Measurements from ENCODE around the gene PKNOX2. TPM values are rescaled to one million over a fixed set of nuclear protein-coding genes. Genes with fewer than 3 reads are reported as not detected.

PKNOX2 gene
- total RNA-seq, 1 donor from 2014 or later, result 41.8 TPM

GRCh38 chr11:125297346-125297915, 132.9 kb downstream of the PKNOX2 start:
- Mint-ChIP-seq H3K4me1 (ENCODE audit: unreplicated experiment) (peaks cover 40% of the 10 kb centered on the region), H3K9me3 (ENCODE audit: unreplicated experiment) (no peaks in the 10 kb centered on the region), H3K4me3 (ENCODE audit: unreplicated experiment) (peak overlapping the region; percentile 32), H3K27ac (ENCODE audit: unreplicated experiment) (peak overlapping the region; percentile 39), H3K36me3 (ENCODE audit: low read depth, unreplicated experiment) (peaks cover 23% of the 10 kb centered on the region), H3K27me3 (ENCODE audit: unreplicated experiment) (peaks cover 6% of the 10 kb centered on the region)
- no peak for DNase-seq (ENCODE audit: low spot score)
- TF ChIP-seq CTCF (IDR thresholded peaks at IDR 0.05; ENCODE audit: unreplicated experiment), result no peak

GRCh38 chr11:125299061-125299615, 134.6 kb downstream of the PKNOX2 start:
- DNase-seq (ENCODE audit: low spot score), result no peak
- peak overlapping the region; percentile 62 for H3K27ac Mint-ChIP-seq (ENCODE audit: unreplicated experiment)
- no peaks in the 10 kb centered on the region for H3K9me3 Mint-ChIP-seq (ENCODE audit: unreplicated experiment)
- peaks cover 34% of the 10 kb centered on the region for H3K4me1 Mint-ChIP-seq (ENCODE audit: unreplicated experiment)
- no peak for TF ChIP-seq CTCF (IDR thresholded peaks at IDR 0.05; ENCODE audit: unreplicated experiment)
- peaks cover 6% of the 10 kb centered on the region for H3K27me3 Mint-ChIP-seq (ENCODE audit: unreplicated experiment)
- H3K36me3 Mint-ChIP-seq (ENCODE audit: low read depth, unreplicated experiment), result peaks cover 25% of the 10 kb centered on the region
- H3K4me3 Mint-ChIP-seq (ENCODE audit: unreplicated experiment), result no peak overlapping the region

GRCh38 chr11:125299821-125300220, 135.3 kb downstream of the PKNOX2 start:
- Mint-ChIP-seq H3K27me3 (ENCODE audit: unreplicated experiment) (peaks cover 6% of the 10 kb centered on the region), H3K4me3 (ENCODE audit: unreplicated experiment) (no peak overlapping the region), H3K4me1 (ENCODE audit: unreplicated experiment) (peaks cover 32% of the 10 kb centered on the region), H3K27ac (ENCODE audit: unreplicated experiment) (no peak overlapping the region), H3K36me3 (ENCODE audit: low read depth, unreplicated experiment) (peaks cover 23% of the 10 kb centered on the region), H3K9me3 (ENCODE audit: unreplicated experiment) (no peaks in the 10 kb centered on the region)
- no peak for DNase-seq (ENCODE audit: low spot score)
- TF ChIP-seq CTCF (IDR thresholded peaks at IDR 0.05; ENCODE audit: unreplicated experiment), result no peak

GRCh38 chr11:125300791-125301218, 136.3 kb downstream of the PKNOX2 start:
- Mint-ChIP-seq H3K4me3 (ENCODE audit: unreplicated experiment) (no peak overlapping the region), H3K9me3 (ENCODE audit: unreplicated experiment) (no peaks in the 10 kb centered on the region), H3K4me1 (ENCODE audit: unreplicated experiment) (peaks cover 27% of the 10 kb centered on the region), H3K36me3 (ENCODE audit: low read depth, unreplicated experiment) (peaks cover 16% of the 10 kb centered on the region), H3K27ac (ENCODE audit: unreplicated experiment) (no peak overlapping the region), H3K27me3 (ENCODE audit: unreplicated experiment) (peaks cover 6% of the 10 kb centered on the region)
- no peak for TF ChIP-seq CTCF (IDR thresholded peaks at IDR 0.05; ENCODE audit: unreplicated experiment)
- DNase-seq (ENCODE audit: low spot score), result no peak

- H3K27me3 Mint-ChIP-seq (ENCODE audit: unreplicated experiment), result peaks cover 6% of the 10 kb centered on the region
- H3K9me3 Mint-ChIP-seq (ENCODE audit: unreplicated experiment), result no peaks in the 10 kb centered on the region
Measured at GRCh38 chr11:125301346-125301745, 136.8 kb downstream of the PKNOX2 start.

More at GRCh38 chr11:125301346-125301745, 136.8 kb downstream of the PKNOX2 start:
- no peak overlapping the region for H3K4me3 Mint-ChIP-seq (ENCODE audit: unreplicated experiment)
- DNase-seq (ENCODE audit: low spot score), result no peak
- peaks cover 22% of the 10 kb centered on the region for H3K4me1 Mint-ChIP-seq (ENCODE audit: unreplicated experiment)
- peak overlapping the region; percentile 22 for H3K27ac Mint-ChIP-seq (ENCODE audit: unreplicated experiment)
- peaks cover 13% of the 10 kb centered on the region for H3K36me3 Mint-ChIP-seq (ENCODE audit: low read depth, unreplicated experiment)
- no peak for TF ChIP-seq CTCF (IDR thresholded peaks at IDR 0.05; ENCODE audit: unreplicated experiment)

All from endothelial cell (in vitro differentiated cells).